ENCODE results near the gene MGST3.

- TF ChIP-seq POLR2A (IDR thresholded peaks at IDR 0.05; ENCODE audit: low read depth, low read length) (no peak), POLR2AphosphoS5 (IDR thresholded peaks at IDR 0.05; ENCODE audit: low read depth, low read length) (no peak)
Measured at GRCh38 chr1:165600793-165601192, 30.2 kb upstream of the MGST3 start.

Measured in GM12892 (cell line).